IPS-18c (cell line): Measurements from ENCODE around the gene DNAH14.
"Not testable (repeated sequence)": the region's sequence is repeated elsewhere in the genome, so short reads cannot be mapped to it uniquely, and the experiment has no call there.

ENCODE experiments used
- H3K4me3 ChIP-seq: 2 replicates; pipeline ENCODE4 v1.7.0; 2013; ENCODE audit warnings: low read depth, mild to moderate bottlenecking, low read length, moderate library complexity; ENCODE audit not compliant: insufficient read depth
- H3K9me3 ChIP-seq: one replicate; pipeline ENCODE4 v1.6.1; 2013; ENCODE audit warnings: mild to moderate bottlenecking, low read length, moderate library complexity; ENCODE audit not compliant: control insufficient read depth, insufficient read depth

The DNAH14 gene

GRCh38 chr1:225335098-225335778 is 405.8 kb downstream of the DNAH14 start:
- not testable (repeated sequence) for H3K9me3 ChIP-seq, H3K4me3 ChIP-seq

- Histone ChIP-seq H3K9me3 (no peaks in the 10 kb centered on the region), H3K4me3 (no peak overlapping the region)
These were observed 409.1 kb downstream of the DNAH14 start for GRCh38 chr1:225338545-225338944.

GRCh38 chr1:225341642-225342041 is 412.2 kb downstream of the DNAH14 start:
- Histone ChIP-seq H3K9me3 (no peaks in the 10 kb centered on the region), H3K4me3 (no peak overlapping the region)

GRCh38 chr1:225342695-225343094 is 413.2 kb downstream of the DNAH14 start:
- H3K4me3 ChIP-seq = no peak overlapping the region
- no peaks in the 10 kb centered on the region for H3K9me3 ChIP-seq

- H3K4me3 ChIP-seq = no peak overlapping the region
- no peaks in the 10 kb centered on the region for H3K9me3 ChIP-seq
These were observed 414.1 kb downstream of the DNAH14 start for GRCh38 chr1:225343618-225344017.

GRCh38 chr1:225347123-225347683 is 417.7 kb downstream of the DNAH14 start:
- no peaks in the 10 kb centered on the region for H3K9me3 ChIP-seq

GRCh38 chr1:225348400-225348799 is 418.9 kb downstream of the DNAH14 start:
- no peak overlapping the region for H3K4me3 ChIP-seq

More at GRCh38 chr1:225347123-225347683, 417.7 kb downstream of the DNAH14 start:
- H3K4me3 ChIP-seq = no peak overlapping the region

GRCh38 chr1:225349826-225350225 is 420.4 kb downstream of the DNAH14 start:
- no peaks in the 10 kb centered on the region for H3K9me3 ChIP-seq
- H3K4me3 ChIP-seq = no peak overlapping the region

More at GRCh38 chr1:225348400-225348799, 418.9 kb downstream of the DNAH14 start:
- H3K9me3 ChIP-seq = no peaks in the 10 kb centered on the region

- Histone ChIP-seq H3K4me3 (no peak overlapping the region), H3K9me3 (no peaks in the 10 kb centered on the region)
These were observed 421.4 kb downstream of the DNAH14 start for GRCh38 chr1:225350872-225351271.

GRCh38 chr1:225354906-225355305 is 425.4 kb downstream of the DNAH14 start:
- Histone ChIP-seq H3K4me3 (no peak overlapping the region), H3K9me3 (no peaks in the 10 kb centered on the region)

GRCh38 chr1:225355863-225356262 is 426.4 kb downstream of the DNAH14 start:
- H3K9me3 ChIP-seq = no peaks in the 10 kb centered on the region
- no peak overlapping the region for H3K4me3 ChIP-seq

- no peak overlapping the region for H3K4me3 ChIP-seq
- no peaks in the 10 kb centered on the region for H3K9me3 ChIP-seq
These were observed 430.6 kb downstream of the DNAH14 start for GRCh38 chr1:225360119-225360518.

- Histone ChIP-seq H3K4me3 (no peak overlapping the region), H3K9me3 (no peaks in the 10 kb centered on the region)
These were observed 431.7 kb downstream of the DNAH14 start for GRCh38 chr1:225361176-225361575.

- Histone ChIP-seq H3K4me3 (no peak overlapping the region), H3K9me3 (no peaks in the 10 kb centered on the region)
These were observed 433.3 kb downstream of the DNAH14 start for GRCh38 chr1:225362805-225363204.

GRCh38 chr1:225364439-225364838 is 435.0 kb downstream of the DNAH14 start:
- Histone ChIP-seq H3K9me3 (no peaks in the 10 kb centered on the region), H3K4me3 (no peak overlapping the region)

GRCh38 chr1:225366018-225366417 is 436.5 kb downstream of the DNAH14 start:
- Histone ChIP-seq H3K9me3 (no peaks in the 10 kb centered on the region), H3K4me3 (no peak overlapping the region)

GRCh38 chr1:225366552-225366951 is 437.1 kb downstream of the DNAH14 start:
- Histone ChIP-seq H3K4me3 (no peak overlapping the region), H3K9me3 (no peaks in the 10 kb centered on the region)

GRCh38 chr1:225368036-225368552 is 438.6 kb downstream of the DNAH14 start:
- no peaks in the 10 kb centered on the region for H3K9me3 ChIP-seq
- H3K4me3 ChIP-seq = no peak overlapping the region
